Astrocyte of the spinal cord (primary cell): ENCODE results near the gene CCT8.

ENCODE experiments used
- DNase-seq: peaks from one replicate; pipeline ENCODE4 v3.0.0; 2011; ENCODE audit warnings: low read depth, low spot score
- H3K4me3 ChIP-seq: 2 replicates; pipeline ENCODE4 v1.5.1; 2011; ENCODE audit warnings: low read depth, mild to moderate bottlenecking, low read length, moderate library complexity
- in situ Hi-C: cut with HindIII; loops from 2 replicates; pipeline ENCODE4 v1.10.0; 2017; ENCODE audit warnings: low sequenced_read_pairs
- TF ChIP-seq, protein P1 (sequence below): IDR thresholded peaks from 2 replicates; pipeline ENCODE4 v1.5.1; 2012; ENCODE audit warnings: low read depth, mild to moderate bottlenecking, low read length, inconsistent platforms

The CCT8 gene

DNA sequence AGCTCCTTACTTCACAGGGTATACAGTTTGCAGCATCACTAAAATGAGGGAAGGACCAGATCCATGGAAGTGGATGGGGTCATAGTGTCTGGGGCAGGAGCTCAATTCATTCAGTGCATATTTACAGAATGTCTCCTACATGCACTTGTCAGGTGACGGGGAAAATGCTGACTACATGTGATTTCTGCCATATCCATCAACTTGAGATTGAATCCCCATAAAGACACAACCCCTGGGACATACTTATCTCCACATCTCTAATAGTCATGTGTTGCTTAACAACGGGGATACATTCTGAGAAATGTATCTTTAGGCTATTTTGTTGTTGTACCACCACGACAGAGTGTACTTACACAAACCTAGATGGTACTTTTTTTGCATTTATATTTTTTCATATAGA is 66.3 kb downstream of the CCT8 start:
- TF ChIP-seq, protein P1, sequence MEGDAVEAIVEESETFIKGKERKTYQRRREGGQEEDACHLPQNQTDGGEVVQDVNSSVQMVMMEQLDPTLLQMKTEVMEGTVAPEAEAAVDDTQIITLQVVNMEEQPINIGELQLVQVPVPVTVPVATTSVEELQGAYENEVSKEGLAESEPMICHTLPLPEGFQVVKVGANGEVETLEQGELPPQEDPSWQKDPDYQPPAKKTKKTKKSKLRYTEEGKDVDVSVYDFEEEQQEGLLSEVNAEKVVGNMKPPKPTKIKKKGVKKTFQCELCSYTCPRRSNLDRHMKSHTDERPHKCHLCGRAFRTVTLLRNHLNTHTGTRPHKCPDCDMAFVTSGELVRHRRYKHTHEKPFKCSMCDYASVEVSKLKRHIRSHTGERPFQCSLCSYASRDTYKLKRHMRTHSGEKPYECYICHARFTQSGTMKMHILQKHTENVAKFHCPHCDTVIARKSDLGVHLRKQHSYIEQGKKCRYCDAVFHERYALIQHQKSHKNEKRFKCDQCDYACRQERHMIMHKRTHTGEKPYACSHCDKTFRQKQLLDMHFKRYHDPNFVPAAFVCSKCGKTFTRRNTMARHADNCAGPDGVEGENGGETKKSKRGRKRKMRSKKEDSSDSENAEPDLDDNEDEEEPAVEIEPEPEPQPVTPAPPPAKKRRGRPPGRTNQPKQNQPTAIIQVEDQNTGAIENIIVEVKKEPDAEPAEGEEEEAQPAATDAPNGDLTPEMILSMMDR = no peak
- in situ Hi-C loops = no loop called here
- no peak overlapping the region for H3K4me3 ChIP-seq
- DNase-seq = no peak
